ENCODE data around the gene CDO1.

CDO1 gene

DNA sequence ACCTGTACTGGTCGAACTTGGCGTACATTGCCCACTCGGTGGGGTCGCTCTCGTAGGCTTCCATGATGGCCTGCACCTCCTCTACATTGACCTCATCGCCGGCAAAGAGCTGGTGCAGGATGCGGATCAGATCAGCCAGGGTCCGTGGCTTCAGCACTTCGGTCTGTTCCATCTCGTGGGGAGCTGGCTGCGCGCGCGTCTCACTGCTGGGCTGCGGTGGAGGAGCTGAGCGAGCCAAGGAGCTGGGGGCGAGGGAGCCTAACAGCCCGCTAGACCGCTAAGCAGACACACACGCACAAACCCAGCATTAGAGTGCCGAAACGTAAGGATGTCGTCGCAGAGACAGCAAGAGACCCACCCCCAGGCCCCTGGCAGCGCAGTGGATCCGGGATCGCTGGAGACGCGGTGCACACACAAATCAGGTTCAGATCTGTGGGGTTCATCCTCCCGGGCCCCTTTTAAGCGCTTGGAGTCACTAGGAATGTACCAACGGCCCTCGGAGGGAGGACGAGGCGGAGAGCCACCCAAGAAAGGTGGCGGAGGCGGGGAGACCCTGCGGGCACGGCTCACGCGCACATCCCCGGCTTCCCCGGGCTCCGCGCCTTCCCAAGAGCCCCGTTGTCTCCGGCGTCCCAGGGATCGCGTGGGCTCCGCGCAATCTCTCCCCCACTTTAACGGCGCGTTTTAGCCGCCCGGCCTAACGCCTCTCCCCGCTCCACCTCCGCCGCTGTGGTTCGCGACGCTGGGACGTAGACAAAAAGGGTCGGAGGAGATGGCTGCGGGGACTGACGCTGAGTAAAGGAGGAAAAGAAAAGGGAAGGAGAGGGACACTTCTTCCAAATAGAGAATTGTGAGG lies at the start of gene CDO1:
Gene CDO1 (minus strand): TSS at position 434 of the 856 bp plus-strand sequence. CDS start 262 bp downstream, at position 172.
- DNase-seq = peak; percentile 55

DNA sequence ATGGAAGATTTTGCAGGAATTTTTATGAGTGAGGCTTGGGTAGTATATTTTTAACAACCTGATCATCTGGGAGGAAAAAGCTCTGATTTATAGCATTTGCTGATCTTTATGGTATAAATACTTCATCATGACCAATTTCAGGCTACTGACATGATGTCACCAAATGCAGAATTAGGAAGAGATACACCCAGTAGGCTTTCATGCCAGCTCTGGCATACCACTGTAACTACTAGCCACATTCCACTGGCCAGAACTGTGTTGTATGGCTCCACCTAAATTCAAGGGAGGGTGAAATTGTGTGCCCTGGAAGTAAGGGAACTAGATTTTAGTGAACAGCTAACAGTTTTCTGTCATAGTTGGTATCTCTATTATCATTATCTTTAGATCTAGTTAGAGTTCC lies 42.9 kb upstream of the CDO1 start:
- no peak for DNase-seq

DNA sequence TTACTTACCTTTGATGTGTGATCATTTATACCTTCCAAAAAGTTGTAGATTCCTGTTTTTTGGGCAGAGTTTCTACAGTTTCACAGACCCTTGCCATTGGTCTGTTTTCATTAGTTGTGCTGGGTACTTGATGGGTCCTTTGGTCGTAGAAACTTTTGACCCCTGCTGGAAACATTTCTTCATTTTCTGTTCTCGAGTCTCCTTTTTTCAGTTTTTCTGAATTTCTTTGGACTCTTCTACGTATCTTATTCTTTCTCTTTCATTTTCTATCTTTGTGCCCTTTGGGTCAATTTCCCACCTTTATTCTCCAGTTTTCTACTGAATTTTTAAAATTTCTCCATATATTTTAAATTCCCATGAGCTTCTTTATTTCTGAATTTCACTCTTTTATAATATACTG lies 41.9 kb upstream of the CDO1 start:
- no peak for DNase-seq

DNA sequence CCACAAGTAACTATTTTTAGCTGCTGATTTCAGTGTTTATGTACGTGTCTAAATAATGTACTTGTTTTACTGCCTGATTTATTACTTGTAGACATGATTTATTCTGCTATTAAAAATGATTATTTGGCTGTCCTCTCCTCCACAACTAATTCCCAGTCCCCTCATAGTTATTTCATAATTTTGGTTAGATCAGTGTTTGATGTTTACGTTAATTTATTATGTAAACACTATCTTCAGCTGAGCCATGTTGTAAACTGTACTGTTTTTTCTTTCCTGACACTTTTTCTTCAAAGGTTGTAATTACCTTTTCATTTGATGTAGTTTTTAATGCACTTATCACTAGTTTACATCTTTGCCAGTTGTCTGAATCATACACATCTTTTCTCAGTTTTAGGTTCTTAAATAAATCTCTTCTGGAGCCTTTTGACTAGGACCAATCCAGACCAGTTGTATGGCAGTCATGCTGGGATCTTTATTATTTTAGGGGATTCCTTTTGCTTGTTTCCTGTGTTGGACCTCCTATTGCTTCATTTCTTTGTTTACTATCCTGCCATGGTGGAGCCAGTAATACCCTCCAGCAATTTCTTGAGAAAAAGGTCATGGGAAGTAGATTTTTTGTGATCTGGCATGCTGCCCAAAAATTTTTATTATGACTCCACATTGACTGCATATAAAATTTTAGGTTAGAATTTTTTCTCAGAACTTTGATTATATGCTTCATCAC lies 41.3 kb upstream of the CDO1 start:
- DNase-seq = no peak

DNA sequence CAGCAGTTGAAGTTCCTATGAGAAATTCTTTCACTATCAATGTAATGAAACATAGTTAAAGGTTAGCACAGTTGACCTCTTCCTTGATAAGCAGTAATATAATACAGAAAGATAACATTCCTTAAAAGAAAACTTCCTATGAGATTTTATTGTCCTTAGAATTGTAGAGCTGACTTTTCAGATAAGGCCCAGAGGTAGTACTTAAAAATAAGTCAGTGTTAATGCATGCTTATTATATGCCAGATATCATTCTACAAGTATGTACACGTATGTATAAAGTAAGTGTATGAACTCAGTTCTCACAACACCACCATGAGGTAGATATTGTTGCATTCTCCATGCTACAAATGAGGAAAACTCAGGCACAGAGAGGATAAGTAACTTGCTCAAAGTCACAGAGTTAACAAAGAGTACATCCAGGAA lies 40.6 kb upstream of the CDO1 start:
- no peak for DNase-seq

DNA sequence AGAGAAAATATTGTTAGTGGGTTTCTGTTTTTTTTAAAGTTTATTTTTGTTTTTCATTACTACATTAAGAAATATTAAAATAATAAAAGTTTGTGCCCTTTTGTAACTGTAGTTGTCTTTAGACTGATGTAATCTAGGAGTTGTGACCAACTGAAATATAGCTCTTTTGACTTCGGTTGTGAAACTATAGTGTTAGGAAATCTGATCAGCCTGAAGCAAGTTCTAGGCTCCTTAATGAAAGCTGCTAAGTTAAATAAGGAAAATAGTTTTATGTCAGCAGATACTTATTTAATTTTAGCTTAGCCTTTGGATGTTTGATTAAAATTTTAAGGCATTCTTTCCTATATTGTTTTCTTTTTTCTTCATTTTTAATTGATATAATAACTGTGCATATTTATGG lies 39.5 kb upstream of the CDO1 start:
- DNase-seq = peak; percentile 57

DNA sequence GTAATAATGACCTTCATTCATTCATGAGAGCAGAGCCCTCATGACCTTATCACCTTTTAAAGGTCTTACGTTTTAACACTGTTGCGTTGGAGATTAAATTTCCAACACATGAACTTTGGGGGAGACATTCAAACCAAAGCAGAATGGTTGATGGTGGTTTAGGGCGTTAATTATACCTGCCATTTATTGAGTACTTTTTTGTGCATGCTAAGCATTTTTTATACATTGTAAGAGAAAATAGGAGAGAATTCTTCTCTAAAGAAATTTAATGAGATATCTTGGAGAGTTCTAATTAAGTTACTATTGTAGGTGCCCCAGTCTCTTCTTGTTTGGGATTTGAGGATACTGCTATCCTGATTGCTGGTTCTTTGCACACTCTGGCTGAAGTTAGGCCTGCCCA lies 37.7 kb upstream of the CDO1 start:
- DNase-seq = no peak

DNA sequence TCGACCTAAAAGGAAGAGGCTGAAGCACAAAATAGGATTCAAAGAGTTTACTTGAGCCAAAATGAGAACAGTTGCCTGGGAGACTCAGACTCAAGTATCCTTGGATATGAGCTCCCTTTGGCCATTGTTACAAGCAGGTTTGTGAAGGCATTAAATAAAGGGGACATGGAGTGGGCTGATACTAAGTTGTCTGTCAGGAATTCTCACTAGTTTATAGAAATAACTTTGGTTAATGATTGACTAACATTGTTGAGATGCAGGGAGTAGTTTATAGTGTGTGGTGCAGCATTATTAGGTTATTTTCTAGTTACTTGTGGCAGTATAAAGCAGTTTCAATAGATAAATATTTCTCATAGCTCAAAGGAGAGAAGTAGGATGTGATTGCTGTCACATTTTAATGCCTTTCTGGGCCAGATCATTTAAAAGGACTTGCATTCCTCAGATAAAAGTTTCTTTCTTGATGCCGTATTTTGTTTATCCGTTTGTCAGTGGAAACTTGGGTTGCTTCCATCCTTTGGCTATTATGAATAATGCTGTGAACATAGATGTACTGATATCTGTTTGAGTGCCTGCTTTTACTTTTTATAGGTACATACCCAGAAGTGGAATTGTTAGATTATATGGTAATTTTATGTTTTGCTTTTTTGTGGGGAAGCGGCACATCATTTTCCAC lies 34.4 kb upstream of the CDO1 start:
- no peak for DNase-seq

DNA sequence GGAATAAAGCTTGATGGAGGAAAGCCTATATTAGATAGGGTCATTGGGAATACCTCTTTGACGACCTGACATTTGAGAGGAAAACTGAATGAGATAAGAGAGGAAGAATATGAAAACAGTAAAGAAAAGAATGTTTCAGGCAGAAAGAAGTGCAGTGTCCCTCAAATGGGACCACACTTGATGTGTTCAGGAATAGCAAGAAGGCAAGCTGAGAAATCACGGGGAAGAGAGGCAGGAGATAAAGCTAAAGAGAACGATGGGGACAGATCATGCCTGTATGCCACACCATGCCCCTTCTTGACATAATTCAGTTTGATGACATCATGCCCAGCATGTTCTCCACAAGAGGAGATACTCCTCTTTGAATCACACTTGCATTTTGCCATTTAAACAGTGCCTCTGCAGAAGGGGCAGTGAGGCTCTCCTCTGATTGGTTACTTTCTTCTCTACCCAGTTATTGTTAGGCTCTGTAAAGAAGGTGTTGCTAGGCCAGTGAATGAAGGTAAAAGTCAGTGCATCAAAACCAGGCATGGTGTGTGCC lies 32.9 kb upstream of the CDO1 start:
- no peak for DNase-seq

DNA sequence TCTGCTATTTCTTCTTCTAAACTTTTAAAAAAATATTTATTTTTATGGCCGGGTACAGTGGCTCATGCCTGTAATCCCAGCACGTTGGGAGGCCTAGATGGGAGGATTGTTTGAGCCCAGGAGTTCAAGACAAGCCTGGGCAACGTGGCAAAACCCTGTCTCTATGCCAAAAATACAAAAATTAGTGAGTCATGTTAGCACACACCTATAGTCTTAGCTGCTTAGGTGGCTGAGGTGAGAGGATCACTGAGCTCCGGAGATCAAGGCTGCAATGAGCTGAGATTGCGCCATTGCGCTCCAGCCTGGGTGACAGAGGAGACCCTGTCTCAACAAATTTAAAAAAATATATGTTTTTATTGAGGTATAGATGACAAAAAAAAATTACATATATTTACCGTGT lies 30.8 kb upstream of the CDO1 start:
- DNase-seq = no peak

DNA sequence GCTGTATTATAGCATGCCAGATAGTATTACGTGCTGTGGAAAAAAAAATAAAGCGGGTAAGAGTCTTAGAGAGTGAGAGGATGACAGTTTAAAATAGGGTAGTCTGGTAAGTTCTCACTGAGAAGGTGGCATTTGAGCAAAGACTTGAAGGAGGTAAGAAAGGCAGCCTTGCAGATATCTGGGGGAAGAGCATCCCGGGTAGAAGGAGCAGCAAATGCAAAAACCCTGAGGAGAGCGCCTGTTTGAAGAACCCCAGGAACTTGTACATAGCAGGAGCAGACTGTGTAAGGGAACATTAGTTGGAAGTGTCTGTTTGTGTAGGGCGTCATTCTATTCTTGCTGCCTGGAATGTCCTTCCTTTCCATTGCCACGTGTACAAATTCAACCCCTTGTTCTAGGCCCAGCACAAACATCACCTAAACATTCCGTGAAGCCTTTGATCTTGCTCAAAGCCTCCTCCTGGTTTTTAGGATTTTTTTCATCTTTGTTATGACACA lies 27.9 kb upstream of the CDO1 start:
- no peak for DNase-seq

DNA sequence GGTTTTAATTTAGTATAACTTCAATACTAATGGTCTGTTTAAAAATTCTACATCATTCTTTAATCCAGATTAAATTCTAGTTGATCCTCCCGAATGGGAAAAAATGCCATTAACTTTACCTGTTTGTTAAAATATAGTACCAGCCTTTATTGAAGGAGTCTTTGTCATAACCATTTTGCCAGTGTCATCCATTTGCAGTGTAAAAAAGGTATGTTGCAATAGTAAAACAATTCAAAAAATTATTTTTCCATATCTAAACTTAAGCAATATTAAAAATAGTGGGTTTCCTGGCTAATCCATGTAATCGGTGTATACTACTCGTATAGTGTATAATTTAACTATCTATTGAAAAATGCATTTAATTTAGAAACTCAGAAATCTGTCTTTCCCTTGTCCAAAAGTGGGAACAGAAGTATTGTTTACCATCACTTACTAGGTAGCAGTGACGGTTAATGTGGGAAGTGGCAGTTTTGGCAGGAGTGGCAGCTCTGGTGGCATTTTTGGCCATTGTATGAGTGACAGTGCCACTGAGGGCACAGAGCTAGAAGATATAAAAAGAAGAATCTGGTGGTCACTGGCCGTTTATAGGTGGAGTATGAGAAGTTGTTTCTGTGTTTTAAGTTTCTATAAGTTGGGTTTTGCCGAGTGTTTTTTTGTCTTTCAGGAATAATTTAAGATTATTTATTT lies 27.1 kb upstream of the CDO1 start:
- DNase-seq = no peak

DNA sequence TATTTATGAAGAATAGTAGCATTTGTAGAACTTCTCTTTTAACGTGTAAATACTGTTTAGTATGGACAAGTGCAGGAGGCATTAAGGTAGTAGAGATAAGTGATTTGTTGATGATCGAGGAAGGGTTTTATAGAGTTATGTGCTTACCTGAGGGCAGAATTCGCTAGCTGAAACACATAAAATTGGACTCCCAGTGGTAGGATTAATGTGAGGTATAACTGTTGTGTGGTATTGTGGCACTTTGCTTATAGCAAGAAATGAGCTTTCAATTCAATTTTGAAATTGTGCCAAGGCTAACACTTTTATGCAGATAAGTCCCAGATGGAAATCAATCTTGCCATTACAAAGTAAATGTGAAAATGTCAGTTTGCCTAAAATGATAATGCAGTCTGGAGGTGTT lies 26.5 kb upstream of the CDO1 start:
- peak; percentile 40 for DNase-seq

DNA sequence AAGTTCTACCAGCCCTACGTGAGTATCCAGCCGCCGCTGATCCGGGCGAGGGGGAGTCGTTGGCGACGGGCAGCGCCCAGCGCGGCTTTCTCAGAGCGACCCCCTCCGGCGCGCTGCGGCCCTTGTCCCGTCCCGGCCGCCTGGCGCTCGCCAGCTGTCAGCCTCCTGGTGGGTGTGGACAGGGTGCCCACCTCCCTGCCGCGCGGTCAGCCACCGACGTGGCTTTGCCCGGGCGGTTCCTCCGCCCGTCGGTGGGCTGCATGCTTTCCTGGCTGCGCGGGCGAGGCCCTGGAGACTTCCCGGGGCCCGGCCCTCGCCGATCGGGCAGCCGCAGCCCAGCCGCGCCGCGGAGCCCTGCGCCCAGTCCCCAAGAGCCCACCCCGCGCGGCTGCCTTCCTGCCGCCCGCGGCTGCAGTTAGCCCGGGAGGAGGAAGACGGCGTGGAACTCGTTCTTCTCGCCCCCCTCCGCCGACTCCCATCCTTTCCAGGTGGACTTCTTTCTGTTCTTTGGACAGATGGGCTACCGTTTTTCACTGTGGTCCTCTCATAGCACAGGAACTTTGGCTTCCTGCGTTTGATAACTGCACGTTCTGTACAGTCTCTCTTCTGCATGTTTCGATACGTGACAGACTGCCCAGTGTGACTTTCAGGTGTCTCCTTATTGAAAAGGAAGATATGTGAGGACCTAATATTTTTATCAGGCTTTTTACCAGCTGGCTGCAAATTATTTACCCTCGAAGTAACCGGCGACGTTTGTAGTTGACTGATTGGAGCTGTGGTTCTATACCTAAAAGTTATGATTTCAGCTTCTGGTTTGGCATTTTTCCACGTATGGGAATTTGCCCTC lies 25.9 kb upstream of the CDO1 start:
- DNase-seq = no peak

DNA sequence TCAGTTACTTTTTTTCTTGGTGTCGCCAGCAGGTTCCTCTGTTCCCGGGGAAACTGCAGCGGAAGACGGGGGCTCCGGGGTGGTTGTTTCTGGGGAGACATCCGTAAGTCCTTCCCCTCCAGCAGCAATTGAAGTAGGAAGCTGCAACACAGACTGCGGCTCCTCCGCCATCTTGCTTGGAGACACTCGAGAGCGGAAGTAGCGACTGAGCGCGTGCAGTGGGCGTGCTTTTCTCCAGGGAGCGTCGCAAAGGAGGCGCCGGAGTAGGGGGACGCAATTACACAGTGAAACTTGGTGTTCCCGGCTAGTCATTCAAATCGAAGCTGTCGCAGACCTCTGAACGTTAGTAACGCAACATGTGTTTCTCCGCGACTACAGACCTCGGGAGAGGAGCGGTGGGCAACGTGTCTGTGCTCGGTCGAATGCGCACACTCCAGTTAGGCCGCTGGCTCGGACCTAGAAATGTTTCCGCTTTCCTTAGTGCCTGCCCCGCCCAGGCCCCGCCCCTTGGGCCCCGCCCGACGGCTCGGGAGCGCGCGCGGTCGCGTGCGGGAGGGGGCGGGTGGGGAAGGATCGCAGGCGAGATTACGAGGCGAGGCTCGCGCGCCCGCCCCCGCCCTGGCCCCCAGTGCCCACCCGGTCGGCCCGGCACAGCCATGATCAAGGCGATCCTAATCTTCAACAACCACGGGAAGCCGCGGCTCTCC lies 25.1 kb upstream of the CDO1 start, which contains the start of the genes AP3S1 and ATG12:
Gene AP3S1 (plus strand): TSS at position 554 of the 707 bp plus-strand sequence. CDS start 103 bp downstream, at position 657.
Gene ATG12 (minus strand): TSS at position 184 of the 707 bp plus-strand sequence. CDS start 13 bp downstream, at position 171.
- DNase-seq = peak; percentile 98

DNA sequence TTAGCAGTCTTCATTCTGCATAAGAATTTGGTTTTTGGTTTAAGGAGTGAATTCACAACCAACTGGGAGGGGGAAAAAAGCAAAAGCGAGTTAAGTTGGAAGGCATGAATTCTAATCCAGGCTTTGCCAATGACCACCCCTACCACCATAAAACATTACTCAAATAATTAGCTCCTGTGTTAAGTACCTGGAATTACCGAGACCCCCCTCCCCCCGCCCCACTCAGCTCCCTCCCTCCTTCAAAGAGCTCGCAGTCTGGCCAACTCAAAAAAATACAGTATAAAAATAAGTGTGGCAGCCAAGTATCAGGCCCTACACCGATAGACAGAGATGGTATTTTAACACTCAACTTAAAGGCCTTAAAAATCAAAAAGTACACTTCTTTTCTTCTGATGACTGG lies 24.4 kb upstream of the CDO1 start:
- DNase-seq = no peak

DNA sequence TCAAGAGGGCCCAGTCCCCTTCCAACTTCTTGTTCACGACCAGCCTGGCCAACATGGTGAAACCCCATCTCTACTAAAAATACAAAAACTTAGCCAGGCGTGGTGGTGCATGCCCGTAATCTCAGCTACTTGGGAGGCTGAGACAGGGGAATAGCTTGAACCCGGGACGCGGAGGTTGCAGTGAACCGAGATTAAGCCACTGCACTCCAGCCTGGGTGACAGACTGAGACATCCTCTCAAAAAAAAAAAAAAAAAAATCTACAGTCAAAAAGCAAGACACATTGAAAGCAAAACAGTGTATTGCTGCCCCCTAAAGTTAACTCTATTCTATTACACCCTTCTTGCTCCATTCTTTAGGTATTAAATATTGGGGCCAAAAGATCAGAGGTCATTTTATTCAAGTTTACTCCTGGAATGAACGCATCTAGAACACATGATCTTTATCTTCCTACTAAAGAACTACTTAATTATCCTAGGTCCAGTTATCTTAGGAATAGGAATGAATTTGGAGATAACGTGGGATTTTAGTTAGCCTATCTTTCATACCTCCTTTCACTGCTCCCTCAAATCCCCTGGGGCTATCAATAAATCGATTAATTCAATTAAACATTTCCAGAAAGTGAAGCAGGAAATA lies 22.5 kb upstream of the CDO1 start:
- peak; percentile 88 for DNase-seq

DNA sequence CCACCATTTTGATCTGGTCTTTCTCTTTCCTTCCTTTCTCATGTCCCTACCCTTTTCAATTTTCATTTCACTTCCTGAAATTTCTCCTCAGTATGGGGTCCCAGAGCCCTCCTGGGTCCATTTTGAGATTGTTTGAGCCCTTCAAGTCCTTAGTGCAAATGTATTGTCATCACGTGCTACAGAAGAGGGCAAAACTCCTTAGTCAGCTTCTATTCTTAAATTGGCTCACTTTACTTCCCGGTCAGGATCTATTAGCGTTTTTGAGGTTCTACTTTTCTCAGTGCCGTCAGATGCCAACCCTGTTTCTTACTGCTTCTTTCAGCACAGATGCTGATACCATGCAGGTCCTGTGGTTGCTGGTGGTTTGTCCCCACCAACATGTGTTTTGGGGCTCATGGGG lies 19.0 kb upstream of the CDO1 start:
- DNase-seq = no peak

DNA sequence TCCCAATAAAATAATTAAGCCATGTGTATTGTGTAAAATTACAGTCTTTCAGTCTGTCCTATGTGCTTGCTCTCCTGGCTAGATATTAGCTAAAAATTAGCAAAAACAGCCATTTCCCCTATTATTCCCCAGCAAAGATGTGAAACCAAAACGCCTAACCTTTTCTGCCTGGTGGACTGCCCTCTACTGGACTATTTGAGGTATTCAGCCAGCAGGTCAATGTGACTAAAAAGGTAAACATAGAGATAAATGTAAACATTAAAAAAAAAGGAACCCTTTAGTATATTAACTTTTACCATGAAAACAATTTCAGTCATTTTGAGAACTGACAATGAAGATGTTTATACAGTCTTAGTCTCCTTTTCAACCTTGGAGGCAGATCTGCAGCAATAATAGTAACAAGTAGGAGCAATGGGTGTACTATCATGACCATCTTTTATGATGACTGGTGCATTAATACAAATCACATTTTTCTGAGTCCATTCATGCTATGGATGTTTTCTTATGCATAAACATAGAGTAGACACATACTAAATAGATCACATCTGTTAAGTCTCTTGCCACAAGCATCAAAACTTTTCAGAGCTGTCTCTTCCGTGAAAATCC lies 14.8 kb upstream of the CDO1 start:
- DNase-seq = peak; percentile 77

DNA sequence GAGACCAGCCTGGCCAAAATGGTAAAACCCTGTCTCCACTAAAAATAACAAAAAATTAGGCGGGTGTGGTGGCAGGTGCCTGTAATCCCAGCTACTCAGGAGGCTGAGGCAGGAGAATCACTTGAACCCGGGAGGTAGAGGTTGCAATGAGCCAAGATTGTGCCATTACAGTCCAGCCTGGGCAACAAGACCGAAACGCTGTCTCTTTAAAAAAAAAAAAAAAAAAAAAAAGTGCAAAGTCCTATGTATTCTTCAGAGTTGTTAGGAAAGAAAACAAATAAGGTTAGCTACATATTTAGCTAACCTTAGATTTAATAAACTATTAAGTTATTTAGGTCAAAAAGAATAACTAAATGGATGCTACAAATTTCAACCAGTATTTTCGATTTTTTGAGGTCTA lies 13.5 kb upstream of the CDO1 start:
- DNase-seq = no peak

Measured in hematopoietic multipotent progenitor cell treated with erythropoietin and hydrocortisone succinate and interleukin-3 and kit ligand, for 4 days (in vitro differentiated cells).